Mesendoderm (in vitro differentiated cells): ENCODE data around the gene CYCS. TPM values are rescaled to one million over a fixed set of nuclear protein-coding genes. Genes with fewer than 3 reads are reported as not detected.
A peak's percentile ranks its signal among the peaks of the same experiment; 100 is the strongest.

ENCODE experiments used
- DNase-seq: peaks from one replicate; pipeline ENCODE4 v3.0.0; 2013
- H2AK5ac ChIP-seq: 2 replicates; pipeline ENCODE4 v1.6.1; 2013; ENCODE audit warnings: low read length, inconsistent platforms
- H2BK120ac ChIP-seq: 2 replicates; pipeline ENCODE4 v1.6.1; 2013; ENCODE audit warnings: low read depth, mild to moderate bottlenecking, low read length, moderate library complexity, mixed read lengths
- H2BK15ac ChIP-seq: replicated peaks from 2 replicates; pipeline ENCODE4 v1.6.1; 2013; ENCODE audit warnings: low read depth, mild to moderate bottlenecking, moderate library complexity
- H2BK5ac ChIP-seq: 2 replicates; pipeline ENCODE4 v1.6.1; 2013; ENCODE audit warnings: low read length, inconsistent platforms
- H3K18ac ChIP-seq: 2 replicates; pipeline ENCODE4 v1.6.1; 2013; ENCODE audit warnings: mild to moderate bottlenecking, low read length, mixed read lengths
- H3K23ac ChIP-seq: one replicate; pipeline ENCODE4 v1.6.1; 2013; ENCODE audit warnings: low read length
- H3K27ac ChIP-seq: 2 replicates; pipeline ENCODE4 v1.5.1; 2013; ENCODE audit warnings: low read depth, mild to moderate bottlenecking, inconsistent platforms, low read length, moderate library complexity
- H3K27me3 ChIP-seq: 2 replicates; pipeline ENCODE4 v1.6.1; 2013; ENCODE audit warnings: low read length, control low read depth, mild to moderate bottlenecking, inconsistent platforms; ENCODE audit not compliant: insufficient read depth, poor library complexity
- H3K36me3 ChIP-seq: 2 replicates; pipeline ENCODE4 v1.6.1; 2013; ENCODE audit warnings: low read length, inconsistent platforms; ENCODE audit not compliant: control insufficient read depth, insufficient read depth
- H3K4ac ChIP-seq: one replicate; pipeline ENCODE4 v1.6.1; 2013; ENCODE audit warnings: low read depth, mild to moderate bottlenecking, low read length, moderate library complexity
- H3K4me1 ChIP-seq: 2 replicates; pipeline ENCODE4 v1.6.1; 2013; ENCODE audit warnings: low read depth, low read length, inconsistent platforms; ENCODE audit not compliant: control insufficient read depth
- H3K4me2 ChIP-seq: 2 replicates; pipeline ENCODE4 v1.6.1; 2013; ENCODE audit warnings: low read length
- H3K4me3 ChIP-seq: 2 replicates; pipeline ENCODE4 v1.5.1; 2013; ENCODE audit warnings: mild to moderate bottlenecking, low read length
- H3K56ac ChIP-seq: one replicate; pipeline ENCODE4 v1.6.1; 2013; ENCODE audit warnings: low read length
- H3K79me1 ChIP-seq: 2 replicates; pipeline ENCODE4 v1.6.1; 2013; ENCODE audit warnings: low read length, inconsistent platforms
- H3K79me2 ChIP-seq: 2 replicates; pipeline ENCODE4 v1.6.1; 2013; ENCODE audit warnings: mild to moderate bottlenecking, low read length; ENCODE audit not compliant: control insufficient read depth, insufficient read depth
- H3K9ac ChIP-seq: 2 replicates; pipeline ENCODE4 v1.6.1; 2013; ENCODE audit warnings: low read length, inconsistent platforms
- H4K5ac ChIP-seq: one replicate; pipeline ENCODE4 v1.6.1; 2013; ENCODE audit warnings: low read length
- H4K8ac ChIP-seq: one replicate; pipeline ENCODE4 v1.6.1; 2013; ENCODE audit warnings: low read depth, mild to moderate bottlenecking, control low read depth, low read length, moderate library complexity
- WGBS: extraction: QIAGEN DNeasy Blood & Tissue Kit; methylation state at CpG from one replicate; pipeline ENCODE4 v1.1.7; 2013; ENCODE audit warnings: low lambda C conversion rate, missing lambda C conversion rate; ENCODE audit not compliant: insufficient coverage; ENCODE audit errors: extremely low coverage; 5-methylcytosine and 5-hydroxymethylcytosine counted together
- polyA plus RNA-seq, 2 experiments: library from polyadenylated mRNA; stranded (reverse); fragments of 200-250 nt; gene quantifications; one replicate each; pipeline ENCODE4 v1.2.3, GENCODE V29; 2013

The CYCS gene
- polyA plus RNA-seq (2013, experiment 1 of 2), result 266 TPM
- 270 TPM for polyA plus RNA-seq (2013, experiment 2 of 2)

- peaks cover 2% of the 10 kb centered on the region for H3K79me1 ChIP-seq
- H3K27me3 ChIP-seq, result no peaks in the 10 kb centered on the region
- peak within 1 kb of the TSS; percentile 79 for H4K5ac ChIP-seq
- H3K23ac ChIP-seq, result no peak within 1 kb of the TSS
- peak; percentile 100 for DNase-seq
- H3K27ac ChIP-seq, result no peak within 1 kb of the TSS
- no peak within 1 kb of the TSS for H2AK5ac ChIP-seq
- H3K79me2 ChIP-seq, result peaks cover 17% of the 10 kb centered on the region
- H3K56ac ChIP-seq, result peak within 1 kb of the TSS; percentile 91
- H4K8ac ChIP-seq, result no peak within 1 kb of the TSS
- H3K4me3 ChIP-seq, result peak within 1 kb of the TSS; percentile 96
- H3K18ac ChIP-seq, result peak within 1 kb of the TSS; percentile 6
- H2BK15ac ChIP-seq, result no peak within 1 kb of the TSS
- no peaks in the 10 kb centered on the region for H3K4me1 ChIP-seq
- H3K4ac ChIP-seq, result peak within 1 kb of the TSS; percentile 58
- no peak within 1 kb of the TSS for H2BK120ac ChIP-seq
- peaks cover 3% of the 10 kb centered on the region for H3K36me3 ChIP-seq
- H3K9ac ChIP-seq, result peak within 1 kb of the TSS; percentile 95
- H3K4me2 ChIP-seq, result peak within 1 kb of the TSS; percentile 93
- H2BK5ac ChIP-seq, result peak within 1 kb of the TSS; percentile 44
- no CpG with 5 or more reads among the region's 67 CpGs for WGBS
Observed at GRCh38 chr7:25125137-25125946, at the start of gene CYCS. CYCS (minus strand) TSS chr7:25125260; CDS start chr7:25124119, 1,141 bp downstream.

- Histone ChIP-seq H3K23ac (no peak overlapping the region), H3K4me2 (no peak overlapping the region), H3K4me3 (no peak overlapping the region), H3K9ac (no peak overlapping the region), H2AK5ac (no peak overlapping the region), H2BK5ac (no peak overlapping the region), H3K79me2 (no peaks in the 10 kb centered on the region), H2BK15ac (no peak overlapping the region), H3K4ac (no peak overlapping the region), H3K18ac (no peak overlapping the region), H3K27me3 (no peaks in the 10 kb centered on the region), H3K56ac (no peak overlapping the region), H2BK120ac (no peak overlapping the region), H3K36me3 (no peaks in the 10 kb centered on the region), H3K27ac (no peak overlapping the region), H3K4me1 (no peaks in the 10 kb centered on the region), H3K79me1 (no peaks in the 10 kb centered on the region), H4K8ac (no peak overlapping the region), H4K5ac (no peak overlapping the region)
- no CpG with 5 or more reads among the region's 4 CpGs for whole genome bisulfite sequencing
- no peak for DNase-seq
Observed at GRCh38 chr7:25173184-25173583, 48.1 kb upstream of the CYCS start.

DNA sequence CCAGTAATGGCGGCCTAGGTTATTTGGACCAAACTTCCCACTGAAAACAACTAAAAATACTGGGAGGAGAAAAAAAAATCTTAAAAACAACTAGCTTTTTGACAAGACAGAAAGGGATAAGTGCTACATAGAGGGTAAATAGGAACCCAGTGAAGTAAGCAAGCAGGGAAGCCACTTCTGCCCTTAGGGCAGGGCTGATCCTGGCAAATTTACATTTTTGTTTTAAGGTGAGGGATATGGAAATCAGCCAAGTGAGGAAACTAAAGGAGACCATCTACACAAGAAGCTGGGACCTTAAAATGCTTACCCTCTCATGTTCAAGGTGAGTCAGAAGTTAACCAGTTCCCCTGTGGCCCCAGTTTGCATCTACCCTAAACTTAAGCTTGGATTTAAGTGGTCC, 46.5 kb upstream of the CYCS start:
- Histone ChIP-seq H4K5ac (no peak overlapping the region), H3K4me2 (no peak overlapping the region), H3K79me1 (no peaks in the 10 kb centered on the region), H2BK120ac (no peak overlapping the region), H3K79me2 (no peaks in the 10 kb centered on the region), H2AK5ac (no peak overlapping the region), H3K4me1 (no peaks in the 10 kb centered on the region), H3K27ac (no peak overlapping the region), H3K23ac (no peak overlapping the region), H2BK5ac (no peak overlapping the region), H3K56ac (no peak overlapping the region), H3K4ac (no peak overlapping the region), H3K9ac (no peak overlapping the region), H3K27me3 (no peaks in the 10 kb centered on the region), H4K8ac (no peak overlapping the region), H3K36me3 (no peaks in the 10 kb centered on the region), H3K18ac (no peak overlapping the region), H3K4me3 (no peak overlapping the region), H2BK15ac (no peak overlapping the region)
- WGBS, result no CpG with 5 or more reads among the region's 1 CpG
- peak; percentile 25 for DNase-seq

DNA sequence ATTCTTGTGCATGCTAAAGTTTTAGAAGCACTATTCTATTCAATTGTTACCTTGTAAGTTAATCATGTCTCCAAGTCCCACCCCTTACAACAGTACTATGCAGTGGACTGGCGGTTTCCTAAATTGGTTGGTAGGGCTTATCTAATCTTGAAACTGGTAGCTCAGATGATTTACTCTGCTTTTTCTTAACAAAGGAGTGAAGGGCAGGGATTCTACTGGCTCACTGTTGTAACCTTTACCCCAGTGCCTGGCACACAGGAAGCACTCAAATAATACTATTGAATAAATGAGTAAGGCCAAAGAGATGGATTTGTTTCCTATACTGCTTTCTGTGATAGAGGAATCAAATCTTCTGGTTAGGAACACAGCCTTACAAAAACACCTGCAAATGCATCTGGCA, 46.0 kb upstream of the CYCS start:
- DNase-seq, result no peak
- H3K79me1 ChIP-seq, result no peaks in the 10 kb centered on the region
- no peak overlapping the region for H4K8ac ChIP-seq
- no peaks in the 10 kb centered on the region for H3K27me3 ChIP-seq
- WGBS, result no CpG with 5 or more reads among the region's 1 CpG
- no peak overlapping the region for H3K56ac ChIP-seq
- no peak overlapping the region for H2BK5ac ChIP-seq
- no peak overlapping the region for H2BK120ac ChIP-seq
- no peak overlapping the region for H3K4me2 ChIP-seq
- no peak overlapping the region for H3K27ac ChIP-seq
- H2AK5ac ChIP-seq, result no peak overlapping the region
- no peaks in the 10 kb centered on the region for H3K36me3 ChIP-seq
- H3K79me2 ChIP-seq, result no peaks in the 10 kb centered on the region
- no peaks in the 10 kb centered on the region for H3K4me1 ChIP-seq
- H4K5ac ChIP-seq, result no peak overlapping the region
- H3K4me3 ChIP-seq, result no peak overlapping the region
- no peak overlapping the region for H3K18ac ChIP-seq
- no peak overlapping the region for H2BK15ac ChIP-seq
- H3K23ac ChIP-seq, result no peak overlapping the region
- no peak overlapping the region for H3K4ac ChIP-seq
- H3K9ac ChIP-seq, result no peak overlapping the region

- Histone ChIP-seq H3K27ac (no peak overlapping the region), H3K79me1 (no peaks in the 10 kb centered on the region), H4K8ac (no peak overlapping the region), H3K4me1 (no peaks in the 10 kb centered on the region), H3K4me3 (no peak overlapping the region), H2BK120ac (no peak overlapping the region), H4K5ac (no peak overlapping the region), H3K56ac (no peak overlapping the region), H3K18ac (no peak overlapping the region), H3K36me3 (no peaks in the 10 kb centered on the region), H2BK15ac (no peak overlapping the region), H3K4ac (no peak overlapping the region), H3K27me3 (no peaks in the 10 kb centered on the region), H3K9ac (no peak overlapping the region), H2BK5ac (no peak overlapping the region), H2AK5ac (no peak overlapping the region), H3K23ac (no peak overlapping the region), H3K79me2 (no peaks in the 10 kb centered on the region), H3K4me2 (no peak overlapping the region)
- no CpG with 5 or more reads among the region's 7 CpGs for WGBS
- no peak for DNase-seq
Observed at GRCh38 chr7:25169683-25170082, 44.6 kb upstream of the CYCS start.
